A549 (cell line): ENCODE data around the gene SLC7A10. TPM values are rescaled to one million over a fixed set of nuclear protein-coding genes. Genes with fewer than 3 reads are reported as not detected.
A peak's percentile ranks its signal among the peaks of the same experiment; 100 is the strongest.

ENCODE experiments used
- ATAC-seq, 2 experiments: fragments of 200-7000 bp in 1 of 2; fragments of >200 bp in 1 of 2; cut with Nextera tagmentation in 1 of 2; cut with Tn5 transposase in 1 of 2; 3 replicates each; pipeline versions ENCODE4 v1.8.0 to v1.9.1; 2018 to 2020; ENCODE audit warnings: mild to moderate bottlenecking in 1 of 2, moderate library complexity in 1 of 2
- CTCF ChIA-PET: fragments of 300-600 bp; sonication (Branson Sonifier 250); formaldehyde crosslinking; extraction: SDS; loops from one replicate; lab custom pipeline; 2021; ENCODE audit warnings: antibody characterized with exemption, inconsistent platforms; lab: Yijun Ruan, JAX
- POLR2A ChIA-PET: fragments of 350-600 bp; formaldehyde crosslinking; extraction: SDS; loops from one replicate; lab custom pipeline; 2021; ENCODE audit warnings: antibody characterized with exemption, inconsistent platforms; lab: Yijun Ruan, JAX
- DNase-seq, 2 experiments: peaks; one replicate each; pipeline versions ENCODE4 v3.0.0 to v3.0.0-alpha.2; 2011 to 2016; ENCODE audit warnings: low read depth in 1 of 2, low spot score in 1 of 2
- FAIRE-seq: peaks from 2 replicates; lab custom pipeline; 2011; peaks lifted over from hg19 to GRCh38; lab: Jason Lieb, UNC
- H3K27ac ChIP-seq, 2 experiments: fragments of >200 bp; sonication (Bioruptor Twin); formaldehyde crosslinking; 3 replicates each; pipeline ENCODE4 v1.5.1; 2016 to 2017
- H3K4me1 ChIP-seq: fragments of >200 bp; sonication (Bioruptor Twin); formaldehyde crosslinking; 3 replicates; pipeline ENCODE4 v1.6.1; 2016
- H3K4me2 ChIP-seq: fragments of >200 bp; sonication (Bioruptor Twin); formaldehyde crosslinking; 3 replicates; pipeline ENCODE4 v1.6.1; 2016
- H3K4me3 ChIP-seq: fragments of >200 bp; sonication (Bioruptor Twin); formaldehyde crosslinking; 3 replicates; pipeline ENCODE4 v1.5.1; 2016
- H3K9me3 ChIP-seq: fragments of >200 bp; sonication (Bioruptor Twin); formaldehyde crosslinking; 3 replicates; pipeline ENCODE4 v1.6.1; 2016
- ATOH8 ChIP-seq: fragments of 250-450 bp; sonication (Bioruptor Pico); IDR thresholded peaks from 2 replicates; pipeline ENCODE4 v1.5.0; 2020; ENCODE audit warnings: low read depth, mild to moderate bottlenecking, moderate library complexity
- CBX2 ChIP-seq: fragments of 200-600 bp; sonication (generic); IDR thresholded peaks from 2 replicates; pipeline ENCODE4 v1.6.1; 2016; ENCODE audit warnings: low read depth, mild to moderate bottlenecking, borderline replicate concordance
- CTCF ChIP-seq: fragments of >200 bp; sonication (Bioruptor Twin); formaldehyde crosslinking; IDR thresholded peaks from 3 replicates; pipeline ENCODE4 v1.5.1; 2016
- EHF ChIP-seq: fragments of 250-450 bp; sonication (Bioruptor Pico); IDR thresholded peaks from 2 replicates; pipeline ENCODE4 v1.5.0; 2020; ENCODE audit warnings: mild to moderate bottlenecking
- FOSB ChIP-seq: fragments of 250-450 bp; sonication (Bioruptor Pico); IDR thresholded peaks from 2 replicates; pipeline ENCODE4 v1.5.0; 2020; ENCODE audit warnings: mild to moderate bottlenecking, moderate library complexity
- HDAC2 ChIP-seq: fragments of 200-600 bp; sonication (generic); IDR thresholded peaks from 2 replicates; pipeline ENCODE4 v1.6.1; 2016
- JUN ChIP-seq, 2 experiments: fragments of >200 bp; sonication (Bioruptor Twin); formaldehyde crosslinking; IDR thresholded peaks; 2 replicates in 1 of 2; 3 replicates in 1 of 2; pipeline ENCODE4 v1.6.1; 2016 to 2017
- JUNB ChIP-seq: fragments of >200 bp; sonication (Bioruptor Twin); formaldehyde crosslinking; IDR thresholded peaks from 2 replicates; pipeline ENCODE4 v1.6.1; 2016
- MAX ChIP-seq: IDR thresholded peaks from 2 replicates; pipeline ENCODE4 v1.6.1; 2012
- MAZ ChIP-seq: fragments of 150-350 bp; IDR thresholded peaks from 2 replicates; pipeline ENCODE4 v1.6.1; 2014; ENCODE audit warnings: antibody characterized with exemption, low read depth, low read length, borderline replicate concordance
- NPAS2 ChIP-seq: fragments of 250-450 bp; sonication (Bioruptor Pico); IDR thresholded peaks from 2 replicates; pipeline ENCODE4 v1.8.0; 2022; ENCODE audit warnings: mild to moderate bottlenecking, moderate library complexity, borderline replicate concordance
- NR3C1 ChIP-seq: fragments of >200 bp; sonication (Bioruptor Twin); formaldehyde crosslinking; IDR thresholded peaks from 3 replicates; pipeline ENCODE4 v1.6.1; 2017
- PHF8 ChIP-seq: fragments of 200-600 bp; sonication (generic); IDR thresholded peaks from 2 replicates; pipeline ENCODE4 v1.6.1; 2016; ENCODE audit warnings: low read depth, mild to moderate bottlenecking, antibody characterized with exemption, moderate library complexity, borderline replicate concordance
- POLR2A ChIP-seq: IDR thresholded peaks from 2 replicates; pipeline ENCODE4 v1.6.1; 2012; ENCODE audit warnings: mild to moderate bottlenecking, low read length
- RAD21 ChIP-seq, 2 experiments: fragments of >200 bp in 1 of 2; sonication (Bioruptor Twin) in 1 of 2; formaldehyde crosslinking in 1 of 2; IDR thresholded peaks in 1 of 2; conservative IDR thresholded peaks in 1 of 2; 2 replicates in 1 of 2; 3 replicates in 1 of 2; pipeline ENCODE4 v1.6.1; 2012 to 2018; ENCODE audit warnings: inconsistent platforms in 1 of 2
- RARB ChIP-seq: fragments of 250-450 bp; sonication (Bioruptor Pico); IDR thresholded peaks from 2 replicates; pipeline ENCODE4 v1.8.0; 2021; ENCODE audit warnings: mild to moderate bottlenecking, moderate library complexity
- RCOR1 ChIP-seq: fragments of 150-350 bp; IDR thresholded peaks from 2 replicates; pipeline ENCODE4 v1.6.1; 2014; ENCODE audit warnings: antibody characterized with exemption, low read length, low read depth
- RFX5 ChIP-seq: fragments of 450-650 bp; IDR thresholded peaks from 2 replicates; pipeline ENCODE4 v1.7.1; 2014; ENCODE audit warnings: antibody characterized with exemption, mild to moderate bottlenecking, moderate library complexity
- RNF2 ChIP-seq: fragments of 200-600 bp; sonication (generic); IDR thresholded peaks from 2 replicates; pipeline ENCODE4 v1.6.1; 2016; ENCODE audit warnings: low read depth, mild to moderate bottlenecking, antibody characterized with exemption, moderate library complexity, borderline replicate concordance
- SMC3 ChIP-seq: fragments of >200 bp; sonication (Bioruptor Twin); formaldehyde crosslinking; IDR thresholded peaks from 3 replicates; pipeline ENCODE4 v1.6.1; 2018; ENCODE audit warnings: inconsistent platforms
- SREBF2 ChIP-seq: fragments of 450-650 bp; IDR thresholded peaks from 2 replicates; pipeline ENCODE4 v1.6.1; 2014; ENCODE audit warnings: mild to moderate bottlenecking, moderate library complexity
- TFCP2L1 ChIP-seq: fragments of 250-450 bp; sonication (Bioruptor Pico); IDR thresholded peaks from 2 replicates; pipeline ENCODE4 v1.5.0; 2021; ENCODE audit warnings: mild to moderate bottlenecking
- TP53 ChIP-seq: fragments of 250-450 bp; sonication (Bioruptor Pico); IDR thresholded peaks from 2 replicates; pipeline ENCODE4 v1.5.0; 2021; ENCODE audit warnings: mild to moderate bottlenecking, moderate library complexity
- ZC3H11A ChIP-seq: fragments of 450-650 bp; IDR thresholded peaks from 2 replicates; pipeline ENCODE4 v1.6.1; 2014; ENCODE audit warnings: antibody characterized with exemption, mild to moderate bottlenecking
- ZFP36 ChIP-seq: fragments of 450-650 bp; IDR thresholded peaks from 2 replicates; pipeline ENCODE4 v1.6.1; 2014; ENCODE audit warnings: borderline replicate concordance; ENCODE audit not compliant: partially characterized antibody
- WGBS: methylation state at CpG from one replicate; pipeline ENCODE4 v1.1.6; 2017; ENCODE audit errors: missing lambda C conversion rate; 5-methylcytosine and 5-hydroxymethylcytosine counted together
- polyA plus RNA-seq, 4 experiments: library from polyadenylated mRNA; depleted of rRNA in 3 of 4; stranded (reverse); fragments of >200 nt; fragmentation: RNase III in 1 of 4; extraction: RNeasy Plus Mini Kit Qiagen cat#74134 plus additional on column Dnase treatment in 1 of 4; gene quantifications; 2 replicates in 3 of 4; 3 replicates in 1 of 4; pipeline ENCODE4 v1.2.3, GENCODE V29; 2011 to 2017
- TF ChIP-seq, protein P1 (sequence below): fragments of 450-650 bp; IDR thresholded peaks from 2 replicates; pipeline ENCODE4 v1.6.1; 2014; ENCODE audit warnings: antibody characterized with exemption
- TF ChIP-seq, protein P2 (sequence below): fragments of >200 bp; sonication (Bioruptor Twin); formaldehyde crosslinking; IDR thresholded peaks from 2 replicates; pipeline ENCODE4 v1.6.1; 2016
- TF ChIP-seq, protein P3 (sequence below): IDR thresholded peaks from 2 replicates; pipeline ENCODE4 v1.6.1; 2012; ENCODE audit warnings: low read depth, borderline replicate concordance

The SLC7A10 gene
- polyA plus RNA-seq, 2 of the 4 experiments (the other 2 are of a cell fraction), result 0.05 to 0.26 TPM

GRCh38 chr19:33186431-33187182 lies 39.0 kb downstream of the SLC7A10 start:
- FAIRE-seq (no peak), ATAC-seq (no peak), DNase-seq (no peak)
- Histone ChIP-seq H3K4me3 (no peak overlapping the region), H3K27ac (no peak overlapping the region), H3K9me3 (no peaks in the 10 kb centered on the region), H3K4me1 (no peaks in the 10 kb centered on the region), H3K4me2 (no peak overlapping the region)
- CTCF ChIA-PET, result interaction anchor here (0.6 to 16.7 kb wide), 15 partner anchors 10 to 220 kb away, joined by 3 to 279 read pairs (median 7); partner anchors contain the start of genes LRP3, SLC7A10 and WDR88
- POLR2A ChIA-PET, result interaction anchor here (2.2 kb wide), 1 partner anchor 10 kb away, joined by 14 read pairs; no protein-coding TSS in a partner anchor
- WGBS, result 61% methylated on average over 11 of the region's 11 CpGs
- TF ChIP-seq MAZ (no peak), JUN (IDR thresholded peaks at IDR 0.05) (no peak), RFX5 (no peak), ATOH8 (CRISPR knock-in tag) (no peak), POLR2A (no peak), NR3C1 (no peak), HDAC2 (no peak), FOSB (CRISPR knock-in tag) (no peak), TP53 (CRISPR knock-in tag) (no peak), ZFP36 (no peak), RAD21 (conservative IDR thresholded peaks at IDR 0.05 in 1 of 2, IDR thresholded peaks at IDR 0.05 in 1 of 2) (no peak), PHF8 (no peak)
- TF ChIP-seq, protein P1, sequence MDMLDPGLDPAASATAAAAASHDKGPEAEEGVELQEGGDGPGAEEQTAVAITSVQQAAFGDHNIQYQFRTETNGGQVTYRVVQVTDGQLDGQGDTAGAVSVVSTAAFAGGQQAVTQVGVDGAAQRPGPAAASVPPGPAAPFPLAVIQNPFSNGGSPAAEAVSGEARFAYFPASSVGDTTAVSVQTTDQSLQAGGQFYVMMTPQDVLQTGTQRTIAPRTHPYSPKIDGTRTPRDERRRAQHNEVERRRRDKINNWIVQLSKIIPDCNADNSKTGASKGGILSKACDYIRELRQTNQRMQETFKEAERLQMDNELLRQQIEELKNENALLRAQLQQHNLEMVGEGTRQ, result no peak
- TF ChIP-seq, protein P2, sequence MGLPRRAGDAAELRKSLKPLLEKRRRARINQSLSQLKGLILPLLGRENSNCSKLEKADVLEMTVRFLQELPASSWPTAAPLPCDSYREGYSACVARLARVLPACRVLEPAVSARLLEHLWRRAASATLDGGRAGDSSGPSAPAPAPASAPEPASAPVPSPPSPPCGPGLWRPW, result no peak
- TF ChIP-seq, protein P3, sequence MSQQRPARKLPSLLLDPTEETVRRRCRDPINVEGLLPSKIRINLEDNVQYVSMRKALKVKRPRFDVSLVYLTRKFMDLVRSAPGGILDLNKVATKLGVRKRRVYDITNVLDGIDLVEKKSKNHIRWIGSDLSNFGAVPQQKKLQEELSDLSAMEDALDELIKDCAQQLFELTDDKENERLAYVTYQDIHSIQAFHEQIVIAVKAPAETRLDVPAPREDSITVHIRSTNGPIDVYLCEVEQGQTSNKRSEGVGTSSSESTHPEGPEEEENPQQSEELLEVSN, result no peak

GRCh38 chr19:33177417-33177979 lies 48.2 kb downstream of the SLC7A10 start:
- POLR2A ChIA-PET, result interaction anchor here (0.6 to 3.1 kb wide), 33 partner anchors 8 to 618 kb away, joined by 3 to 28 read pairs (median 5); partner anchors contain the start of genes ANKRD27, CEBPA, CEBPG and CEP89
- WGBS, result 2% methylated on average over 36 of the region's 38 CpGs
- CTCF ChIA-PET, result interaction anchor here (0.5 to 16.8 kb wide), 37 partner anchors 13 to 1105 kb away, joined by 3 to 279 read pairs (median 4); partner anchors contain the start of genes CEP89, FAAP24, LRP3 and WDR88
- Histone ChIP-seq H3K4me1 (peaks cover 13% of the 10 kb centered on the region), H3K4me2 (peak overlapping the region; percentile 95), H3K27ac (peak overlapping the region; percentile 50 to 77), H3K9me3 (no peaks in the 10 kb centered on the region), H3K4me3 (peak overlapping the region; percentile 53)
- FAIRE-seq (peak; percentile 43), DNase-seq (peak; percentile 88 to 94), ATAC-seq (peak; percentile 65 to 66)
- no peak for TF ChIP-seq ZC3H11A
- no peak for TF ChIP-seq SREBF2
- no peak for TF ChIP-seq EHF (CRISPR knock-in tag)
- no peak for TF ChIP-seq CBX2
- peak; percentile 95 for TF ChIP-seq TFCP2L1 (CRISPR knock-in tag)
- TF ChIP-seq JUNB, result no peak
- peak; percentile 82 for TF ChIP-seq MAX
- TF ChIP-seq, protein P3, result peak; percentile 82
- TF ChIP-seq ATOH8 (CRISPR knock-in tag), result peak; percentile 58; the same call in 1 of the 2 replicates
- TF ChIP-seq RCOR1, result no peak
- 0 out of 2 replicates have a peak, but pooled peaks have one; percentile 24 for TF ChIP-seq RARB (CRISPR knock-in tag)
- peak; percentile 40; the same call in 2 of the 3 replicates for TF ChIP-seq CTCF
- no peak; the same call in 1 of the 2 replicates for TF ChIP-seq RNF2
- TF ChIP-seq RAD21 (conservative IDR thresholded peaks at IDR 0.05 in 1 of 2, IDR thresholded peaks at IDR 0.05 in 1 of 2), result peak in 1 of 2 experiments; percentile 34; a peak in 2 of 5 replicates
- peak; percentile 29; the same call in 1 of the 3 replicates for TF ChIP-seq SMC3
- TF ChIP-seq, protein P2, result no peak
- no peak for TF ChIP-seq NPAS2 (CRISPR knock-in tag)
